GM19438 (cell line): ENCODE results near the gene IQGAP1.
A peak's percentile ranks its signal among the peaks of the same experiment; 100 is the strongest.
"Not testable (repeated sequence)": the region's sequence is repeated elsewhere in the genome, so short reads cannot be mapped to it uniquely, and the experiment has no call there.

Experiments used
- ATAC-seq: cut with Tn5 transposase; IDR thresholded peaks from one replicate; pipeline ENCODE4 v1.9.1; 2021; ENCODE audit warnings: low read depth; ENCODE audit not compliant: unreplicated experiment

Gene IQGAP1

GRCh38 chr15:90387534-90388461 lies at the start of gene IQGAP1:
Gene IQGAP1, plus strand, starts transcription at chr15:90388242. Its CDS starts 100 bp downstream, at chr15:90388342.
- ATAC-seq, result peak; percentile 90

- ATAC-seq, result no peak
Measured at GRCh38 chr15:90338532-90338931, 49.5 kb upstream of the IQGAP1 start.

GRCh38 chr15:90340345-90340744 lies 47.7 kb upstream of the IQGAP1 start:
- no peak for ATAC-seq

- no peak for ATAC-seq
Measured at GRCh38 chr15:90343302-90343790, 44.7 kb upstream of the IQGAP1 start.

- no peak for ATAC-seq
Measured at GRCh38 chr15:90344662-90345061, 43.4 kb upstream of the IQGAP1 start.

- ATAC-seq, result no peak
Measured at GRCh38 chr15:90345857-90346256, 42.2 kb upstream of the IQGAP1 start.

GRCh38 chr15:90347431-90348065 lies 40.5 kb upstream of the IQGAP1 start:
- not testable (repeated sequence) for ATAC-seq

- ATAC-seq, result no peak
Measured at GRCh38 chr15:90348456-90348855, 39.6 kb upstream of the IQGAP1 start.

- ATAC-seq, result no peak
Measured at GRCh38 chr15:90349072-90349471, 39.0 kb upstream of the IQGAP1 start.

GRCh38 chr15:90349821-90350220 lies 38.2 kb upstream of the IQGAP1 start:
- no peak for ATAC-seq

GRCh38 chr15:90351479-90352106 lies 36.4 kb upstream of the IQGAP1 start:
- ATAC-seq, result peak; percentile 12

GRCh38 chr15:90352107-90352893 lies 35.7 kb upstream of the IQGAP1 start, which contains the start of gene ZNF774:
Gene ZNF774, plus strand, starts transcription at chr15:90352284. Its CDS starts 2,377 bp downstream, at chr15:90354661.
- peak; percentile 99 for ATAC-seq

GRCh38 chr15:90354986-90355385 lies 33.1 kb upstream of the IQGAP1 start:
- no peak for ATAC-seq

GRCh38 chr15:90358124-90359033 lies 29.7 kb upstream of the IQGAP1 start:
- ATAC-seq, result no peak

- no peak for ATAC-seq
Measured at GRCh38 chr15:90360746-90361145, 27.3 kb upstream of the IQGAP1 start.

- no peak for ATAC-seq
Measured at GRCh38 chr15:90362936-90363212, 25.2 kb upstream of the IQGAP1 start.

GRCh38 chr15:90364251-90364650 lies 23.8 kb upstream of the IQGAP1 start:
- no peak for ATAC-seq

- no peak for ATAC-seq
Measured at GRCh38 chr15:90365414-90366055, 22.5 kb upstream of the IQGAP1 start.

GRCh38 chr15:90367576-90367975 lies 20.5 kb upstream of the IQGAP1 start:
- ATAC-seq, result no peak
